H1 (cell line): ENCODE data around the gene GPR31. TPM values are rescaled to one million over a fixed set of nuclear protein-coding genes. Genes with fewer than 3 reads are reported as not detected.

Source experiments
- CTCF ChIA-PET: fragments of 300-600 bp; sonication (Branson Sonifier 250); formaldehyde crosslinking; loops from one replicate; lab custom pipeline; 2021; ENCODE audit not compliant: partially characterized antibody; lab: Charles Lee
- POLR2A ChIA-PET: fragments of 300-600 bp; sonication (Branson Sonifier 250); formaldehyde crosslinking; loops from one replicate; lab custom pipeline; 2021; ENCODE audit warnings: inconsistent platforms; ENCODE audit not compliant: partially characterized antibody; lab: Charles Lee
- DNase-seq, 2 experiments: peaks; one replicate each; pipeline versions ENCODE4 v3.0.0 to v3.0.0-alpha.2; 2010 to 2022; ENCODE audit warnings: low spot score in 2 of 2, low read depth in 1 of 2, mixed read lengths in 1 of 2
- FAIRE-seq: peaks from 2 replicates; lab custom pipeline; 2011; peaks lifted over from hg19 to GRCh38; lab: Jason Lieb, UNC
- H2AFZ ChIP-seq: 2 replicates; pipeline ENCODE4 v1.8.1; 2012; ENCODE audit warnings: low read length, inconsistent platforms
- H2AK5ac ChIP-seq: 2 replicates; pipeline ENCODE4 v1.6.1; 2013; ENCODE audit warnings: low read depth, low read length
- H2BK120ac ChIP-seq: replicated peaks from 2 replicates; pipeline ENCODE3; 2013; ENCODE audit warnings: low read depth, low read length, inconsistent platforms
- H2BK12ac ChIP-seq: 2 replicates; pipeline ENCODE4 v1.6.1; 2013; ENCODE audit warnings: low read depth, low read length
- H2BK15ac ChIP-seq: 2 replicates; pipeline ENCODE4 v1.6.1; 2013; ENCODE audit warnings: low read length
- H2BK20ac ChIP-seq: 2 replicates; pipeline ENCODE4 v1.6.1; 2013; ENCODE audit warnings: low read length
- H2BK5ac ChIP-seq: 2 replicates; pipeline ENCODE4 v1.6.1; 2013; ENCODE audit warnings: low read depth, low read length
- H3K14ac ChIP-seq: 2 replicates; pipeline ENCODE4 v1.6.1; 2013; ENCODE audit warnings: inconsistent platforms; ENCODE audit not compliant: insufficient read length
- H3K18ac ChIP-seq: 2 replicates; pipeline ENCODE4 v1.6.1; 2013; ENCODE audit warnings: low read length; ENCODE audit errors: extremely low read depth
- H3K23ac ChIP-seq: 2 replicates; pipeline ENCODE4 v1.6.1; 2013; ENCODE audit warnings: inconsistent platforms; ENCODE audit not compliant: insufficient read length
- H3K23me2 ChIP-seq: 2 replicates; pipeline ENCODE4 v1.6.1; 2013; ENCODE audit warnings: low read depth, low read length
- H3K27ac ChIP-seq: 2 replicates; pipeline ENCODE4 v1.6.1; 2011; ENCODE audit warnings: low read depth, low read length, inconsistent platforms
- H3K27me3 ChIP-seq, 4 experiments: replicated peaks in 1 of 4; 1 replicate in 1 of 4; 2 replicates in 3 of 4; pipeline versions ENCODE4 v1.6.1 to v1.8.1; 2011 to 2013; ENCODE audit warnings: low read length in 3 of 4, mild to moderate bottlenecking in 3 of 4, inconsistent platforms in 2 of 4, mixed read lengths in 2 of 4, moderate library complexity in 1 of 4; ENCODE audit not compliant: control insufficient read depth in 3 of 4, insufficient read depth in 3 of 4; ENCODE audit errors: extremely low read depth in 1 of 4
- H3K36me3 ChIP-seq, 4 experiments: 2 replicates each; pipeline versions ENCODE4 v1.6.1 to v1.8.1; 2011 to 2013; ENCODE audit warnings: mild to moderate bottlenecking in 4 of 4, low read length in 3 of 4, moderate library complexity in 2 of 4, control low read depth in 1 of 4, inconsistent platforms in 1 of 4; ENCODE audit not compliant: insufficient read depth in 4 of 4, control insufficient read depth in 2 of 4
- H3K4ac ChIP-seq: replicated peaks from 2 replicates; pipeline ENCODE3; 2013; ENCODE audit warnings: low read length, low read depth, mixed read lengths, inconsistent platforms; ENCODE audit not compliant: insufficient read length
- H3K4me1 ChIP-seq, 4 experiments: replicated peaks in 1 of 4; 1 replicate in 1 of 4; 2 replicates in 3 of 4; pipeline versions ENCODE4 v1.6.1 to v1.8.1; 2011 to 2013; ENCODE audit warnings: low read length in 3 of 4, inconsistent platforms in 2 of 4, mixed read lengths in 1 of 4; ENCODE audit not compliant: insufficient read depth in 4 of 4, control insufficient read depth in 3 of 4
- H3K4me2 ChIP-seq, 2 experiments: 2 replicates each; pipeline versions ENCODE4 v1.6.1 to v1.8.1; 2011 to 2013; ENCODE audit warnings: low read depth in 2 of 2, low read length in 2 of 2, control low read depth in 1 of 2, inconsistent platforms in 1 of 2, mild to moderate bottlenecking in 1 of 2; ENCODE audit not compliant: insufficient read depth in 1 of 2
- H3K4me3 ChIP-seq, 4 experiments: fragments of 200-600, 300-600 bp in 1 of 4; sonication (generic), shearing (Covaris generic), sonication (Bioruptor Twin) in 1 of 4; 2 replicates each; pipeline versions ENCODE4 v1.5.1 to v1.8.1; 2011 to 2016; ENCODE audit warnings: low read length in 4 of 4, low read depth in 3 of 4, control low read depth in 2 of 4, inconsistent platforms in 2 of 4, mild to moderate bottlenecking in 2 of 4, mixed read lengths in 1 of 4, moderate library complexity in 1 of 4; ENCODE audit not compliant: insufficient read depth in 2 of 4; ENCODE audit errors: extremely low read depth in 1 of 4
- H3K56ac ChIP-seq: replicated peaks from 2 replicates; pipeline ENCODE3; 2013; ENCODE audit warnings: low read depth, mild to moderate bottlenecking, mixed read lengths, low read length, inconsistent platforms; ENCODE audit not compliant: insufficient read length
- H3K79me1 ChIP-seq: 2 replicates; pipeline ENCODE4 v1.6.1; 2013; ENCODE audit warnings: low read depth, low read length, control low read depth
- H3K79me2 ChIP-seq, 2 experiments: 2 replicates each; pipeline versions ENCODE4 v1.6.1 to v1.8.1; 2012 to 2013; ENCODE audit warnings: low read length in 2 of 2, mild to moderate bottlenecking in 2 of 2, inconsistent platforms in 1 of 2; ENCODE audit not compliant: insufficient read depth in 2 of 2, control insufficient read depth in 1 of 2
- H3K9ac ChIP-seq, 4 experiments: replicated peaks in 1 of 4; 1 replicate in 1 of 4; 2 replicates in 3 of 4; pipeline versions ENCODE4 v1.6.1 to v1.8.1; 2011 to 2013; ENCODE audit warnings: low read depth in 3 of 4, low read length in 3 of 4, control low read depth in 2 of 4, mild to moderate bottlenecking in 2 of 4, moderate library complexity in 2 of 4, inconsistent platforms in 1 of 4; ENCODE audit errors: extremely low read depth in 1 of 4
- H3K9me3 ChIP-seq, 2 experiments: 2 replicates each; pipeline versions ENCODE4 v1.6.1 to v1.8.1; 2012 to 2013; ENCODE audit warnings: mild to moderate bottlenecking in 2 of 2, moderate library complexity in 2 of 2, control low read depth in 1 of 2, inconsistent platforms in 1 of 2, low read depth in 1 of 2, low read length in 1 of 2, mixed read lengths in 1 of 2; ENCODE audit not compliant: insufficient read depth in 2 of 2
- H4K20me1 ChIP-seq, 2 experiments: replicated peaks in 1 of 2; 2 replicates each; pipeline versions ENCODE3 to v1.8.1; 2011 to 2013; ENCODE audit warnings: inconsistent platforms in 2 of 2, low read length in 2 of 2, mild to moderate bottlenecking in 1 of 2; ENCODE audit not compliant: insufficient read depth in 2 of 2, control insufficient read depth in 1 of 2
- H4K5ac ChIP-seq: 2 replicates; pipeline ENCODE4 v1.6.1; 2013; ENCODE audit warnings: low read length, low read depth, mixed read lengths, inconsistent platforms; ENCODE audit not compliant: insufficient read length
- H4K8ac ChIP-seq: 2 replicates; pipeline ENCODE4 v1.8.0; 2013; ENCODE audit warnings: mild to moderate bottlenecking, moderate library complexity, low read length, inconsistent platforms; ENCODE audit not compliant: insufficient read depth; ENCODE audit errors: extremely low read depth
- H4K91ac ChIP-seq: replicated peaks from 2 replicates; pipeline ENCODE3; 2013; ENCODE audit warnings: low read length, mixed read lengths, inconsistent platforms; ENCODE audit not compliant: insufficient read length
- CHD2 ChIP-seq: IDR thresholded peaks from 2 replicates; pipeline ENCODE4 v1.6.1; 2012; ENCODE audit warnings: low read length, improper control_type of control experiment
- EGR1 ChIP-seq: IDR thresholded peaks from 2 replicates; pipeline ENCODE4 v1.6.1; 2011; ENCODE audit warnings: low read depth, low read length, borderline replicate concordance
- EZH2 ChIP-seq: fragments of 200-600 bp; sonication (generic); IDR thresholded peaks from 2 replicates; pipeline ENCODE4 v1.7.1; 2012; ENCODE audit warnings: low read depth, mild to moderate bottlenecking, moderate library complexity, low read length, inconsistent platforms; ENCODE audit not compliant: severe bottlenecking
- SP2 ChIP-seq: IDR thresholded peaks from 2 replicates; pipeline ENCODE4 v1.6.1; 2012; ENCODE audit warnings: mild to moderate bottlenecking, low read length, inconsistent platforms
- TAF7 ChIP-seq: optimal IDR thresholded peaks from 2 replicates; pipeline ENCODE3; 2011; ENCODE audit warnings: low read depth, mild to moderate bottlenecking, inconsistent platforms, low read length, moderate library complexity, borderline replicate concordance
- WGBS, 2 experiments: shearing (Covaris generic) in 1 of 2; methylation state at CpG; one replicate each; pipeline versions ENCODE4 v1.1.6 to v1.1.7; 2013 to 2015; ENCODE audit warnings: low lambda C conversion rate in 2 of 2, mixed read lengths in 2 of 2, inconsistent platforms in 1 of 2, low coverage in 1 of 2, missing lambda C conversion rate in 1 of 2; ENCODE audit not compliant: insufficient replicate concordance in 2 of 2, insufficient coverage in 1 of 2, insufficient read length in 1 of 2; ENCODE audit errors: extremely low coverage in 1 of 2, missing lambda C conversion rate in 1 of 2; 5-methylcytosine and 5-hydroxymethylcytosine counted together
- polyA plus RNA-seq, 7 experiments: library from polyadenylated mRNA; depleted of rRNA in 3 of 7; stranded (reverse) in 5 of 7; unstranded in 2 of 7; fragments of >200 nt in 5 of 7; fragments of 200-250 nt in 2 of 7; gene quantifications; 1 replicate in 5 of 7; 2 replicates in 1 of 7; 4 replicates in 1 of 7; pipeline versions ENCODE4 v1.2.1 to v1.2.3, GENCODE V29; 2011 to 2013; ENCODE audit warnings: missing spikeins in 2 of 7, mixed read lengths in 2 of 7
- total RNA-seq: library from RNA; stranded (reverse); fragmentation: NEBNext Ultra II Directional; extraction: Animal tissue kit (Norgen Biotek cat#: 25700); gene quantifications from 2 replicates; pipeline ENCODE4 v1.2.1, GENCODE V29; 2021

The GPR31 gene
- total and polyA plus RNA-seq, 2 of the 8 experiments (the other 6 are each of a cell fraction or from before 2014, with no cell fraction given): not detected

GRCh38 chr6:167112421-167112820 lies 45.4 kb downstream of the GPR31 start:
- ChIA-PET POLR2A (no interaction called here), CTCF (no interaction called here)
- Histone ChIP-seq H2BK5ac (no peak overlapping the region), H3K4ac (no peak overlapping the region), H3K27me3 (peaks cover 0 to 1% (median 0%) of the 10 kb centered on the region in 4 experiments; a peak in 1 of 7 replicates), H2BK15ac (no peak overlapping the region), H3K9me3 (no peaks in the 10 kb centered on the region), H2AK5ac (no peak overlapping the region), H2BK120ac (no peak overlapping the region), H2BK20ac (no peak overlapping the region), H3K56ac (no peak overlapping the region), H3K27ac (no peak overlapping the region), H3K4me3 (no peak overlapping the region), H4K91ac (no peak overlapping the region), H4K5ac (no peak overlapping the region), H4K20me1 (no peaks in the 10 kb centered on the region), H3K79me1 (no peaks in the 10 kb centered on the region), H3K4me1 (peaks cover 0 to 5% (median 0%) of the 10 kb centered on the region in 4 experiments; a peak in 3 of 7 replicates), H4K8ac (no peak overlapping the region), H3K23me2 (no peaks in the 10 kb centered on the region), H3K79me2 (no peaks in the 10 kb centered on the region), H3K4me2 (no peak overlapping the region), H3K23ac (no peak overlapping the region), H3K36me3 (no peaks in the 10 kb centered on the region), H3K14ac (no peak overlapping the region), H2AFZ (no peak overlapping the region), H3K18ac (no peak overlapping the region), H2BK12ac (no peak overlapping the region), H3K9ac (no peak overlapping the region)
- FAIRE-seq: no peak
- WGBS, 2 experiments: 95% methylated on average over 8 of the region's 8 CpGs; no CpG with 5 or more reads in 1 of the 2 experiments
- TF ChIP-seq CHD2 (no peak), EGR1 (no peak), SP2 (no peak), EZH2 (no peak), TAF7 (no peak)
- no peak for DNase-seq
